IMR-90 (cell line): ENCODE measurements around the gene RASD2.

Source experiments
- BHLHE40 ChIP-seq: fragments of 150-350 bp; IDR thresholded peaks from 2 replicates; pipeline ENCODE4 v1.6.1; 2016; ENCODE audit warnings: mild to moderate bottlenecking, low read depth, low read length
- CEBPB ChIP-seq: IDR thresholded peaks from 2 replicates; pipeline ENCODE4 v1.6.1; 2012; ENCODE audit warnings: low read depth, low read length, improper control_type of control experiment
- CHD1 ChIP-seq: IDR thresholded peaks from 2 replicates; pipeline ENCODE4 v1.6.1; 2012; ENCODE audit warnings: low read depth, low read length, improper control_type of control experiment
- MAFK ChIP-seq: IDR thresholded peaks from 2 replicates; pipeline ENCODE4 v1.6.1; 2012; ENCODE audit warnings: low read depth, low read length, improper control_type of control experiment
- MAZ ChIP-seq: IDR thresholded peaks from 2 replicates; pipeline ENCODE4 v1.6.1; 2012; ENCODE audit warnings: low read depth, mild to moderate bottlenecking, low read length, improper control_type of control experiment, moderate library complexity, borderline replicate concordance
- NFE2L2 ChIP-seq: fragments of 150-350 bp; IDR thresholded peaks from 2 replicates; pipeline ENCODE4 v1.6.1; 2016; ENCODE audit warnings: low read depth, mild to moderate bottlenecking, low read length
- POLR2A ChIP-seq: IDR thresholded peaks from 2 replicates; pipeline ENCODE4 v1.6.1; 2012; ENCODE audit warnings: mild to moderate bottlenecking, low read depth, low read length
- RAD21 ChIP-seq: IDR thresholded peaks from 2 replicates; pipeline ENCODE4 v1.6.1; 2012; ENCODE audit warnings: low read length, improper control_type of control experiment
- RFX5 ChIP-seq: IDR thresholded peaks from 2 replicates; pipeline ENCODE4 v1.8.0; 2012; ENCODE audit warnings: low read depth, mild to moderate bottlenecking, low read length, moderate library complexity
- SMC3 ChIP-seq: fragments of 150-350 bp; IDR thresholded peaks from 2 replicates; pipeline ENCODE4 v1.6.1; 2016; ENCODE audit warnings: low read depth, mild to moderate bottlenecking, antibody characterized with exemption, low read length, moderate library complexity
- TF ChIP-seq, protein P1 (sequence below): conservative IDR thresholded peaks from 2 replicates; pipeline ENCODE4 v1.5.1; 2012; ENCODE audit warnings: mild to moderate bottlenecking, low read depth, low read length, improper control_type of control experiment
- TF ChIP-seq, protein P2 (sequence below): fragments of 150-350 bp; IDR thresholded peaks from 2 replicates; pipeline ENCODE4 v1.6.1; 2017; ENCODE audit warnings: mild to moderate bottlenecking, antibody characterized with exemption, low read length, low read depth
- TF ChIP-seq, protein P3 (sequence below): fragments of 150-350 bp; IDR thresholded peaks from 2 replicates; pipeline ENCODE4 v1.6.1; 2016; ENCODE audit warnings: low read depth, mild to moderate bottlenecking, low read length, moderate library complexity, borderline replicate concordance

DNA sequence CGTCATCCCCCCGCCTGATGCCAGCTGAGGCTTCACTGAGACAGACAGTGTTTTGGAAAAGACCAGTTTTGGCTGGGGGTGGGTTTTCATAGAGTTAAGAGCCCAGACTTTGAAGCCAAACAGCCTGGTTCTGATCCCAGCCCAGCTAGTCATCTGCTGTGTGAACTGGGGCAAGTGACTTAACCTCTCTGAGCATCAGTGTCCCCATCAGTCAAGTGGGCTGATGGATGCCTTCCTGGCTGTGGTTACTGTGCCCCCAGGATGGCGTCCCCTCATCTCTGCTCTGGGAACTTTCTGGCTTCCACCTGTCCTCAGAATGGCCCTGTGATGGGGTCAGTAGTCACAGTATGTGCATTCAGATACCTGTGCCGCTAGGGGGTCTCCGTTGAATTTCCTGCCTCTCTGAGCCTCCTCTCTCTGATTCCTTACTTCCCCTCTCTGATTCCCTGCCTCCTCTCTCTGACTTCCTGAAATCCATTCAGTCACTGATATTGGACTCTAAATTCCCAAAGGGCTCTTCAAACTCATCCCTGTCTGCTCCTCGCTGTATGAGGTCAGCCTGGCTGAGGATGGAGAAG lies 2.4 kb downstream of the RASD2 start:
- TF ChIP-seq, protein P1, sequence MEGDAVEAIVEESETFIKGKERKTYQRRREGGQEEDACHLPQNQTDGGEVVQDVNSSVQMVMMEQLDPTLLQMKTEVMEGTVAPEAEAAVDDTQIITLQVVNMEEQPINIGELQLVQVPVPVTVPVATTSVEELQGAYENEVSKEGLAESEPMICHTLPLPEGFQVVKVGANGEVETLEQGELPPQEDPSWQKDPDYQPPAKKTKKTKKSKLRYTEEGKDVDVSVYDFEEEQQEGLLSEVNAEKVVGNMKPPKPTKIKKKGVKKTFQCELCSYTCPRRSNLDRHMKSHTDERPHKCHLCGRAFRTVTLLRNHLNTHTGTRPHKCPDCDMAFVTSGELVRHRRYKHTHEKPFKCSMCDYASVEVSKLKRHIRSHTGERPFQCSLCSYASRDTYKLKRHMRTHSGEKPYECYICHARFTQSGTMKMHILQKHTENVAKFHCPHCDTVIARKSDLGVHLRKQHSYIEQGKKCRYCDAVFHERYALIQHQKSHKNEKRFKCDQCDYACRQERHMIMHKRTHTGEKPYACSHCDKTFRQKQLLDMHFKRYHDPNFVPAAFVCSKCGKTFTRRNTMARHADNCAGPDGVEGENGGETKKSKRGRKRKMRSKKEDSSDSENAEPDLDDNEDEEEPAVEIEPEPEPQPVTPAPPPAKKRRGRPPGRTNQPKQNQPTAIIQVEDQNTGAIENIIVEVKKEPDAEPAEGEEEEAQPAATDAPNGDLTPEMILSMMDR: no peak
- TF ChIP-seq BHLHE40 (no peak), POLR2A (no peak), CHD1 (no peak), NFE2L2 (no peak), MAFK (no peak), RFX5 (no peak), RAD21 (no peak), MAZ (no peak), CEBPB (no peak), SMC3 (no peak)
- TF ChIP-seq, protein P2, sequence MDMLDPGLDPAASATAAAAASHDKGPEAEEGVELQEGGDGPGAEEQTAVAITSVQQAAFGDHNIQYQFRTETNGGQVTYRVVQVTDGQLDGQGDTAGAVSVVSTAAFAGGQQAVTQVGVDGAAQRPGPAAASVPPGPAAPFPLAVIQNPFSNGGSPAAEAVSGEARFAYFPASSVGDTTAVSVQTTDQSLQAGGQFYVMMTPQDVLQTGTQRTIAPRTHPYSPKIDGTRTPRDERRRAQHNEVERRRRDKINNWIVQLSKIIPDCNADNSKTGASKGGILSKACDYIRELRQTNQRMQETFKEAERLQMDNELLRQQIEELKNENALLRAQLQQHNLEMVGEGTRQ: no peak
- TF ChIP-seq, protein P3, sequence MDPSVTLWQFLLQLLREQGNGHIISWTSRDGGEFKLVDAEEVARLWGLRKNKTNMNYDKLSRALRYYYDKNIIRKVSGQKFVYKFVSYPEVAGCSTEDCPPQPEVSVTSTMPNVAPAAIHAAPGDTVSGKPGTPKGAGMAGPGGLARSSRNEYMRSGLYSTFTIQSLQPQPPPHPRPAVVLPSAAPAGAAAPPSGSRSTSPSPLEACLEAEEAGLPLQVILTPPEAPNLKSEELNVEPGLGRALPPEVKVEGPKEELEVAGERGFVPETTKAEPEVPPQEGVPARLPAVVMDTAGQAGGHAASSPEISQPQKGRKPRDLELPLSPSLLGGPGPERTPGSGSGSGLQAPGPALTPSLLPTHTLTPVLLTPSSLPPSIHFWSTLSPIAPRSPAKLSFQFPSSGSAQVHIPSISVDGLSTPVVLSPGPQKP: no peak
